ENCODE measurements around the gene CALB2.

DNA sequence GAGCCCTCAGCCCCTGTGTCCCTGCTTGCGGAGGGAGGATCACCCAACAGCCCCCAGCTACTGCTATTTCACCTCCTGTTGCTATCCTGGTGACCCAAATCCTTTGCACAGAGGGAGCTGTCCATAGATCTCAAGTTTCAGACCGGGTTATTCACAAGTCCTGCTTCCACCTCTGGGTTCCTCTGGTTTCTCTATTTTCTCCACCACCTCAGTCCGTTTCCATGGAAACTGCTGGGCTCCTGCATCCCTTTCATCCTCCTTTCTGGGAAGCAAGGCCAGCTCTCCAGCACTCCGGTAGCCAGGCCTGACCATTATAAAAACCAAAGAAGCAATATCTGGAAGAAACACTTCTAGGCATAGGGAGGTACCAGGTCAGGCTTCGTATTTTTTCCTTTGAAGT lies 4.8 kb upstream of the CALB2 start:
- TF ChIP-seq POLR2A (IDR thresholded peaks at IDR 0.05) (no peak), CTCF (IDR thresholded peaks at IDR 0.05) (no peak)

All from body of pancreas (tissue), 4 donors.